Heart right ventricle (tissue), 16 donors: ENCODE data around the gene PPM1H. TPM values are rescaled to one million over a fixed set of nuclear protein-coding genes. Genes with fewer than 3 reads are reported as not detected.

ENCODE experiments used
- ATAC-seq, 8 donors: fragments of 200-7000 bp; cut with Tn5 transposase; one replicate each; pipeline ENCODE4 v1.9.1; 2020; ENCODE audit warnings: mild to moderate bottlenecking in 8 of 8, moderate library complexity in 8 of 8, moderate number of reproducible peaks in 1 of 8
- DNase-seq, 2 donors: peaks; one replicate each; pipeline ENCODE4 v3.0.0-alpha.2; 2020
- H3K27ac ChIP-seq, 10 donors: fragments of 200-600 bp; sonication (generic) in 2 of 10; one replicate each; pipeline versions ENCODE4 v1.5.0 to v1.8.0; 2020 to 2022; ENCODE audit warnings: mild to moderate bottlenecking in 3 of 10
- H3K27me3 ChIP-seq, 7 donors: fragments of 200-600 bp; one replicate each; pipeline ENCODE4 v1.8.0; 2021 to 2022; ENCODE audit warnings: mild to moderate bottlenecking in 2 of 7
- H3K36me3 ChIP-seq, 9 donors: fragments of 200-600 bp; sonication (generic) in 1 of 9; one replicate each; pipeline versions ENCODE4 v1.5.0 to v1.8.0; 2020 to 2022; ENCODE audit warnings: mild to moderate bottlenecking in 2 of 9
- H3K4me1 ChIP-seq, 9 donors: fragments of 200-600 bp; sonication (generic) in 1 of 9; one replicate each; pipeline versions ENCODE4 v1.5.0 to v1.8.0; 2020 to 2022; ENCODE audit warnings: mild to moderate bottlenecking in 4 of 9
- H3K4me3 ChIP-seq, 10 donors: fragments of 200-600 bp; sonication (generic) in 2 of 10; one replicate each; pipeline versions ENCODE4 v1.5.0 to v1.8.0; 2020 to 2022; ENCODE audit warnings: mild to moderate bottlenecking in 7 of 10, moderate library complexity in 2 of 10
- H3K9me3 ChIP-seq, 11 donors: fragments of 200-600 bp in 10 of 11; sonication (generic) in 2 of 11; one replicate each; pipeline versions ENCODE4 v1.5.0 to v1.8.0; 2013 to 2022; ENCODE audit warnings: mild to moderate bottlenecking in 2 of 11, control low read depth in 1 of 11, moderate library complexity in 1 of 11
- WGBS, 2 donors: extraction: QIAGEN DNeasy Blood & Tissue Kit; methylation state at CpG; one replicate each; pipeline ENCODE4 v1.1.7; 2013; ENCODE audit warnings: inconsistent platforms in 1 of 2; 5-methylcytosine and 5-hydroxymethylcytosine counted together
- intact Hi-C, 10 donors: fragments of 100-400 bp; cut with DNase I; formaldehyde crosslinking; loops; one replicate each; pipeline versions ENCODE4 v1.11.1 to v1.14.2; 2022
- polyA plus RNA-seq, 2 donors: library from polyadenylated mRNA; stranded (reverse); fragments of 200-250 nt; gene quantifications; one replicate each; pipeline ENCODE4 v1.2.3, GENCODE V29; 2013
- total RNA-seq, 10 donors: library from RNA; stranded (reverse); fragmentation: NEBNext Ultra II Directional in 3 of 10; extraction: Animal tissue kit (Norgen Biotek cat#: 25700) in 3 of 10; gene quantifications; one replicate each; pipeline versions ENCODE4 v1.2.1 to v1.2.4, GENCODE V29; 2021 to 2023
- TF ChIP-seq, protein P1 (sequence below), 9 donors: fragments of 200-600 bp; sonication (generic) in 2 of 9; IDR thresholded peaks; one replicate each; pipeline versions ENCODE4 v1.5.0 to v1.8.0; 2021 to 2022; ENCODE audit warnings: antibody characterized with exemption in 9 of 9, mild to moderate bottlenecking in 5 of 9, moderate library complexity in 1 of 9
- donor health status: Arrhythmogenic right ventricular cardiomyopathy.
- donor health status: ischemic (EF 13 %, LVEDD 7.1; RV severe dilation, severe dysfunction).
- donor health status: healthy with polysubstance abuse.
- donor health status: DM: no; HTN: yes; CAD: no.
- donor health status: DM: no; HTN: no; CAD: no.
- donor health status: ischemic (EF 25% LVEDD 6.9; RV normal size, moderate dysfunction).
- donor health status: ischemic (EF 25% LVEDD 5.7; RV mildly dilated, moderate dysfunction).
- donor health status: healthy.
- donor health status: DM: yes; HTN: yes; CAD: no.
- donor health status: Ischemic cardiomyopathy.
- donor health status: ischemic (EF 35%, LVEDD 5.7; RV mildly dilated, moderate dysfunction).
- donor health status: nonischemic (EF 11% LVEDD 7.7; RV severe dilation, severe dysfunction).
- donor health status: DM: yes; HTN: yes; CAD: no.
- donor health status: PGD.
- donor health status: ischemic (EF 29% LVEDD 5.4; RV normal size, mild dysfunction).
- donor health status: nonischemic (EF 23%, LVEDD 6.1; RV moderate dilation, normal function).

PPM1H gene
- total and polyA plus RNA-seq, 12 donors = 0.62 to 7.1 (median 5.3) TPM

DNA sequence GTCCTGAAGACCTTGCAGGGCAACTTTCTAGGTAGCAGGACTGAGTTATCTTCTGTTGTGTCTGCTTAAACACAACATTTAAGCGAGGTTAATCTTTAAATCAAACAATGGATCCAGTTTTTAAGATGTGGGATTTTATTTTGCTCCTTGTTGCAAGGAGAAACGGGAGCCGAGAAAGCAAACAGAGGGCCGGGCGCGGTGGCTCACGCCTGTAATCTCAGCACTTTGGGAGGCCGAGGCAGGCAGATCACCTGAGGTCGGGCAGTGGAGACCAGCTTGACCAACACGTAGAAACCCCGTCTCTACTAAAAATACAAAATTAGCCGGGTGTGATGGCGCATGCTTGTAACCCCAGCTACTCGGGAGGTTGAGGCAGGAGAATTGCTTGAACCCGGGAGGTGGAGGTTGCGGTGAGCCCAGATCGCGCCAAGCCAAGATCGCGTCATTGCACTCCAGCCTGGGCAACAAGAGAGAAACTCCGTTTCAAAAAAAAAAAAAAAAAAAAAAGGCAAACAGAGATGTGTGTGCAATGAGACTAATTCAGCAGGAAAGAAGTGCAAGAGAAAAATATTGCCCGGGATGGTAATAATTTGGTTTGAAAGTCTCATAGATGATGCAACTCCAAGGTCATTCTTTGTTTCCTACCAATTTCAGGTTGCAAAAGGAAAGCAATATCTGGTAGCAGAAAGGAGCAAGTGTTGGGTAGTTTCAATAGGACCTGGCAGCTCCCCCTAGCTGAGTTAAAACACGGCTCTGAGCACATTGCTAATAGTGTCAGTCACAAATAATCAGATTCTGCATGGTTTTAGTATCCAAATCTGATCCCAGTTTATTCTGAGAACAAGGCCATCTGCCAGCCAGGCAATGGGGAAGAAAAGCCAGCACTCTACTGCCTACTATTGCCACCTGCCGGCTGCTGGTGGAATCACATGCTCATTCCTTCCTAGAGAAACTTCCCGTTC lies 141.4 kb downstream of the PPM1H start:
- peak; percentile 56 to 85 (median 76) for ATAC-seq
- DNase-seq = peak; percentile 85 to 86
- Histone ChIP-seq H3K4me1 (peaks cover 0 to 56% (median 32%) of the 10 kb centered on the region in 9 donors), H3K9me3 (no peaks in the 10 kb centered on the region), H3K27me3 (no peaks in the 10 kb centered on the region), H3K4me3 (no peak overlapping the region), H3K36me3 (no peaks in the 10 kb centered on the region), H3K27ac (peak overlapping the region in 4 of 10 donors; percentile 9 to 61 (median 24))
- TF ChIP-seq, protein P1, sequence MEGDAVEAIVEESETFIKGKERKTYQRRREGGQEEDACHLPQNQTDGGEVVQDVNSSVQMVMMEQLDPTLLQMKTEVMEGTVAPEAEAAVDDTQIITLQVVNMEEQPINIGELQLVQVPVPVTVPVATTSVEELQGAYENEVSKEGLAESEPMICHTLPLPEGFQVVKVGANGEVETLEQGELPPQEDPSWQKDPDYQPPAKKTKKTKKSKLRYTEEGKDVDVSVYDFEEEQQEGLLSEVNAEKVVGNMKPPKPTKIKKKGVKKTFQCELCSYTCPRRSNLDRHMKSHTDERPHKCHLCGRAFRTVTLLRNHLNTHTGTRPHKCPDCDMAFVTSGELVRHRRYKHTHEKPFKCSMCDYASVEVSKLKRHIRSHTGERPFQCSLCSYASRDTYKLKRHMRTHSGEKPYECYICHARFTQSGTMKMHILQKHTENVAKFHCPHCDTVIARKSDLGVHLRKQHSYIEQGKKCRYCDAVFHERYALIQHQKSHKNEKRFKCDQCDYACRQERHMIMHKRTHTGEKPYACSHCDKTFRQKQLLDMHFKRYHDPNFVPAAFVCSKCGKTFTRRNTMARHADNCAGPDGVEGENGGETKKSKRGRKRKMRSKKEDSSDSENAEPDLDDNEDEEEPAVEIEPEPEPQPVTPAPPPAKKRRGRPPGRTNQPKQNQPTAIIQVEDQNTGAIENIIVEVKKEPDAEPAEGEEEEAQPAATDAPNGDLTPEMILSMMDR (IDR thresholded peaks at IDR 0.05) = peak; percentile 91 to 98 (median 96)
- 79 to 82% methylated on average over 25 of the region's 25 CpGs for WGBS, 2 donors
- intact Hi-C loops = loop anchor here in 9 of 10 donors (1.0 to 5.0 kb wide), 11 partner anchors 161 to 356 kb away; no protein-coding TSS in a partner anchor

DNA sequence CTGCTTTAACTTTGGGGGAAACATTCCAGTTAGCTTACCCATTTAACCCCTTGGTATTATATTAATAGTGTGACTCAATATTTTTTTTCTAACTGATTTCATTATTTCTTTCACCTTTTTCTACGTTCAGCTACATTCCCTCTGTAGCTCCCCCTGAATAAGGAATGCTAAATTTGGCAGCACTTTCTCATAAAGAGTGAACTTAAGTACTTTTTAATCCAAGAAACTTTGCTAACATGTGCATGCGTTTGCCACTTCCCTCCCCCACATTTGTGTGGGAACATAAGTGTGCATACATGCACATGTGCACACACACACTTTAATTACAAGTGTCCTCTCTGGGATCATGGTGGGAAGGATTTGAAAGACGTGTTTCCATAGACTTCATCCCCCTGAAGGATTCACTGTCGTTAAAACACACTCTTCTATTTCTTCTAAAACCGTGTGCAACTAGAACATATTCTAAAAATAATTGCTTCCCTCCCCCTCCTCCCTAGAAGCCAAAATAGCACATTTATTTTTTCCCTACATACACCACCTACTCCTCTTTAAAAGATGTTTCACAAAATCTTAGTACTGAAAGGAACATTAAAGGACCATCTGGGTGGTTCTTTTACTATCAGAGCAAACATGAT lies 142.6 kb downstream of the PPM1H start:
- ATAC-seq (peak in 2 of 8 donors; percentile 17 to 35), DNase-seq (no peak)
- Histone ChIP-seq H3K4me3 (no peak overlapping the region), H3K27me3 (no peaks in the 10 kb centered on the region), H3K27ac (peak overlapping the region in 1 of 10 donors; percentile 8), H3K36me3 (no peaks in the 10 kb centered on the region), H3K4me1 (peaks cover 0 to 68% (median 39%) of the 10 kb centered on the region in 9 donors), H3K9me3 (no peaks in the 10 kb centered on the region)
- intact Hi-C loops = loop anchor here in 7 of 10 donors (2.0 to 5.0 kb wide), 6 partner anchors 160 to 355 kb away; no protein-coding TSS in a partner anchor
- TF ChIP-seq, protein P1 (IDR thresholded peaks at IDR 0.05) = no peak
- 37 to 52% methylated on average over 5 of the region's 5 CpGs for WGBS, 2 donors

DNA sequence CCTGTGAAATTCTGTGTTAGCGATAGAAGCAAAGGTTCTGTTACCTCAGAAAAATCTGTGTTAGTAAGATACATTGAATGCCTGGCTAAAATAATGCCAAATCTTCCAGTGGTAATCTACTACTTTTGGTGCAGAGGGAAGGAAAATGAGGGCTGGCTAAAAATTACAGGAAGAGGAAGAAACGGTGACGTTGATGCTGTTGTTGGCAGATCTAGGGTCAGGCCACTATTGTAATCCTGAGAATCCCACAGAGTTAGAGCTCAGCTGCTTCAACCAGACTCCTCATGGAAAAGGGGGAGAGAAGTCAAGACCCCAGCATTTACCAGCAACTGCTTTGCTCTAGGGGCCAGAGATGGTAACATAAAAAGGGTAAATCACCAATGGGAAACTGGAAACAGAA lies 145.1 kb downstream of the PPM1H start:
- 60 to 87% methylated on average over 3 of the region's 3 CpGs for WGBS, 2 donors
- H3K27ac ChIP-seq = peak overlapping the region in 9 of 10 donors; percentile 38 to 94 (median 68)
- ATAC-seq = peak in 4 of 8 donors; percentile 21 to 53 (median 44)

More for the DNA sequence above, 145.1 kb downstream of the PPM1H start:
- peaks cover 0 to 93% (median 63%) of the 10 kb centered on the region in 9 donors for H3K4me1 ChIP-seq
- no peaks in the 10 kb centered on the region for H3K9me3 ChIP-seq
- no peaks in the 10 kb centered on the region for H3K27me3 ChIP-seq
- DNase-seq = peak in 1 of 2 donors; percentile 32
- intact Hi-C loops = loop anchor here in 6 of 10 donors (5.0 kb wide), 5 partner anchors 158 to 353 kb away; no protein-coding TSS in a partner anchor
- no peak overlapping the region for H3K4me3 ChIP-seq
- TF ChIP-seq, protein P1 (IDR thresholded peaks at IDR 0.05) = no peak
- H3K36me3 ChIP-seq = no peaks in the 10 kb centered on the region
